ENCODE results near the gene JPH3. TPM values are rescaled to one million over a fixed set of nuclear protein-coding genes. Genes with fewer than 3 reads are reported as not detected.

JPH3 gene
- total RNA-seq, 1 experiment from 2014 or later, result 0.57 TPM

DNA sequence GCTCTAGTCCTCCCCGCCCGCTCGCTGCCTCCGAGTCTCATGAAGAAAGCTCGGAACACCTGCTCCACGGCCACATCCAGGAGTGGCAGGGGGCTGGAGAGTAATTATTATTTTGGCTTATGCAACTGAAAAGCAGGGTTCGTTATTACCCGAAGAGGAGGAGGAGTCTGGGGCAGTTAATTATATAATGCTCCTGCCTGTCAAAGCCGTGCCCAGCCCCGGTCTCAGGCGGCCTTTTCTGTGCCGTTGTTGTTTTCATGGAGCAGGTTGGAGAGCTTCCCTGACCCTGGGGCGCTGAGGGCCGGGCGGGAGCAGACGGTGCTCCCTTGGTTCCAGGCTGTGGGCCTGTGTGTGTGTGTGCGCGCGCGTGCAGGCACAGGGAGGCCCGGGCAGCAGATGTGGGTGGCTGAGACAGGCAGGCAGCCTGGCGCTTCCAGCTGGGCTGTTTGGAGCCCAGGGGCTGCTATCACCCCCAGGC is 2.4 kb downstream of the JPH3 start:
- TF ChIP-seq, protein P1, sequence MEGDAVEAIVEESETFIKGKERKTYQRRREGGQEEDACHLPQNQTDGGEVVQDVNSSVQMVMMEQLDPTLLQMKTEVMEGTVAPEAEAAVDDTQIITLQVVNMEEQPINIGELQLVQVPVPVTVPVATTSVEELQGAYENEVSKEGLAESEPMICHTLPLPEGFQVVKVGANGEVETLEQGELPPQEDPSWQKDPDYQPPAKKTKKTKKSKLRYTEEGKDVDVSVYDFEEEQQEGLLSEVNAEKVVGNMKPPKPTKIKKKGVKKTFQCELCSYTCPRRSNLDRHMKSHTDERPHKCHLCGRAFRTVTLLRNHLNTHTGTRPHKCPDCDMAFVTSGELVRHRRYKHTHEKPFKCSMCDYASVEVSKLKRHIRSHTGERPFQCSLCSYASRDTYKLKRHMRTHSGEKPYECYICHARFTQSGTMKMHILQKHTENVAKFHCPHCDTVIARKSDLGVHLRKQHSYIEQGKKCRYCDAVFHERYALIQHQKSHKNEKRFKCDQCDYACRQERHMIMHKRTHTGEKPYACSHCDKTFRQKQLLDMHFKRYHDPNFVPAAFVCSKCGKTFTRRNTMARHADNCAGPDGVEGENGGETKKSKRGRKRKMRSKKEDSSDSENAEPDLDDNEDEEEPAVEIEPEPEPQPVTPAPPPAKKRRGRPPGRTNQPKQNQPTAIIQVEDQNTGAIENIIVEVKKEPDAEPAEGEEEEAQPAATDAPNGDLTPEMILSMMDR (IDR thresholded peaks at IDR 0.05; ENCODE audit: unreplicated experiment), result no peak
- intact Hi-C loops (cut with micrococcal nuclease; ENCODE audit: unreplicated experiment), result no loop called here
- Mint-ChIP-seq H3K9me3 (ENCODE audit: low read depth, unreplicated experiment) (no peaks in the 10 kb centered on the region), H3K27ac (ENCODE audit: unreplicated experiment) (no peak overlapping the region), H3K4me3 (ENCODE audit: low read depth, unreplicated experiment) (no peak overlapping the region), H3K27me3 (ENCODE audit: unreplicated experiment) (peaks cover 69% of the 10 kb centered on the region), H3K36me3 (ENCODE audit: insufficient read depth, unreplicated experiment) (no peaks in the 10 kb centered on the region), H3K4me1 (ENCODE audit: low read depth, unreplicated experiment) (peaks cover 6% of the 10 kb centered on the region)
- no peak for DNase-seq
- no TSS peak for BruUV-seq (replicated peaks)
- CTCF ChIA-PET, result interaction anchor here (0.7 kb wide), 1 partner anchor 683 kb away, joined by 3 read pairs; no protein-coding TSS in a partner anchor

DNA sequence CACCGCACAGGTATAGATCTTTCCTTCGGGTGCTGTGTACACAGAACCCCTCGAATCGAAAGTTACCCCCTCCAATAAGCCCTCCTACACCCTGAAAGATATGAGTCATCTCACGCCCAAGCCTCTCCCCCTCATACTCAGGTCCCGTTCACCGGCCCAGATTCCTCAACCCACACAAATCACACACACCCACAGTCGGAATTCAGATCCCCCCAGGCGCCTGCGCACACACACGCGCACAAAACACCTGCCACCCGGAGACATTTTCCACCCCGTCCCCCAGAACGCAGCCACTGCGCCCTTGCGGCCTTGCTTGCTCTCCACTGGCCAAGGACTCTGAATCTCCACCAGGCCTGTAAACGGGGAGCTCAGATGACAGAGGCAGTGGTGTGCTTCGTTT is 4.9 kb downstream of the JPH3 start:
- Mint-ChIP-seq H3K27ac (ENCODE audit: unreplicated experiment) (no peak overlapping the region), H3K4me3 (ENCODE audit: low read depth, unreplicated experiment) (no peak overlapping the region)
- BruUV-seq (replicated peaks), result no TSS peak

DNA sequence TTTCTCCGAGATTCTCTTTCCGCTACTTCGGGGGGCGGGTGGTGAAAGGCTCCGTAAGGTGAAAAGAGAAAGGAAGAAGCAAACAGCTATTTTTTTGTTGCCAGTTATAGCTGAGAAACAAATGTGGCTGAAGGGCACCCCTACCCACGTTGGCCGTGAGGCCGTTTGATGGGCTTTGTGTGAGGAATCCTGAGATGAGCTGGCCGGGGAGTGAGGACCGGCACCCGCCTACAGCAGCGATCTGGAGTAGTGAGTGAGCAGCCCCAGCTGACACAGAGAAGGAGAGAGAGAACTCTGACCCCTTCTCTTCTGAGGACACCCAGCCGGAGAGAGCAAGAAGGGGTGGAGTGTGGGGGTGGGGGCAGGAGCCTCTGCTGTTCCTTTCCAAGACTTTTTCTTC is 5.6 kb downstream of the JPH3 start:
- BruUV-seq (replicated peaks), result no TSS peak
- intact Hi-C loops (cut with micrococcal nuclease; ENCODE audit: unreplicated experiment), result no loop called here
- Mint-ChIP-seq H3K4me1 (ENCODE audit: low read depth, unreplicated experiment) (peaks cover 6% of the 10 kb centered on the region), H3K4me3 (ENCODE audit: low read depth, unreplicated experiment) (no peak overlapping the region), H3K9me3 (ENCODE audit: low read depth, unreplicated experiment) (no peaks in the 10 kb centered on the region), H3K27ac (ENCODE audit: unreplicated experiment) (no peak overlapping the region), H3K36me3 (ENCODE audit: insufficient read depth, unreplicated experiment) (no peaks in the 10 kb centered on the region), H3K27me3 (ENCODE audit: unreplicated experiment) (peaks cover 90% of the 10 kb centered on the region)
- CTCF ChIA-PET, result interaction anchor here (1.2 kb wide), 1 partner anchor 11 kb away, joined by 3 read pairs; no protein-coding TSS in a partner anchor
- DNase-seq, result no peak
- TF ChIP-seq, protein P1 (IDR thresholded peaks at IDR 0.05; ENCODE audit: unreplicated experiment), result no peak

More for the DNA sequence above, 4.9 kb downstream of the JPH3 start:
- DNase-seq, result no peak
- TF ChIP-seq, protein P1 (IDR thresholded peaks at IDR 0.05; ENCODE audit: unreplicated experiment), result no peak
- intact Hi-C loops (cut with micrococcal nuclease; ENCODE audit: unreplicated experiment), result no loop called here
- peaks cover 6% of the 10 kb centered on the region for H3K4me1 Mint-ChIP-seq (ENCODE audit: low read depth, unreplicated experiment)
- no peaks in the 10 kb centered on the region for H3K36me3 Mint-ChIP-seq (ENCODE audit: insufficient read depth, unreplicated experiment)
- H3K27me3 Mint-ChIP-seq (ENCODE audit: unreplicated experiment), result peaks cover 94% of the 10 kb centered on the region
- CTCF ChIA-PET, result interaction anchor here (1.2 kb wide), 1 partner anchor 12 kb away, joined by 3 read pairs; no protein-coding TSS in a partner anchor
- no peaks in the 10 kb centered on the region for H3K9me3 Mint-ChIP-seq (ENCODE audit: low read depth, unreplicated experiment)

DNA sequence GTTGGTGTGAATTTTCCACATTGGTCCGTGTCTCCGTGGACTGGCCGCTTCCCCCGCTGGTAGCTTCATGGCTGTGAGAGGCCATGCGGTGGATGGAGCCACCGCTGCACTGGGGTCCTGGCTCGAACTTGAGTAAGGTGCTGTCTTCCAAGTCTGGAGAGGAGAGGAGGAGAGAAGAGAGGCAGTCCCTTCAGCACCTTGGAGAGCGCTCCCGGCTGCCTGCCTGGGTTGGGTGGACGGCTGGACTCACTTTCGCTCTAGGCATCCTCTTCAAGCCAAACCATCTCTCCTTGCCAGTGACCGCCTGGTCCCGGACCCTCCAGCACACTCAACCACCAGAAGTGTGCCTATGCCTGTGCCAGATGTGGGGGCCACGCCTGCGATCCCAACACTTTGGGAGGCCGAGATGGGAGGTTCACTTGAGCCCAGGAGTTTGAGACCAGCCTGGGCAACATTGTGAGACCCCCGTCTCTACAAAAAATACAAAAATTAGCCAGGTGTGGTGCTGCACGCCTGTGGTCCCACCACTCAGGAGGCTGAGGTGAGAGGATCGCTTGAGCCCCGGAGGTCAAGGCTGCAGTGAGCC is 6.2 kb downstream of the JPH3 start:
- H3K36me3 Mint-ChIP-seq (ENCODE audit: insufficient read depth, unreplicated experiment), result no peaks in the 10 kb centered on the region
- intact Hi-C loops (cut with micrococcal nuclease; ENCODE audit: unreplicated experiment), result no loop called here

More for the DNA sequence above, 6.2 kb downstream of the JPH3 start:
- H3K4me3 Mint-ChIP-seq (ENCODE audit: low read depth, unreplicated experiment), result no peak overlapping the region
- CTCF ChIA-PET, result interaction anchor here (1.2 kb wide), 1 partner anchor 10 kb away, joined by 3 read pairs; no protein-coding TSS in a partner anchor
- no peaks in the 10 kb centered on the region for H3K9me3 Mint-ChIP-seq (ENCODE audit: low read depth, unreplicated experiment)
- H3K27me3 Mint-ChIP-seq (ENCODE audit: unreplicated experiment), result peaks cover 84% of the 10 kb centered on the region
- TF ChIP-seq, protein P1 (IDR thresholded peaks at IDR 0.05; ENCODE audit: unreplicated experiment), result no peak
- no peak overlapping the region for H3K27ac Mint-ChIP-seq (ENCODE audit: unreplicated experiment)
- BruUV-seq (replicated peaks), result no TSS peak
- no peaks in the 10 kb centered on the region for H3K4me1 Mint-ChIP-seq (ENCODE audit: low read depth, unreplicated experiment)
- DNase-seq, result peak; percentile 84

Data from Calu3 (cell line).